ENCODE data around the gene DDIT4.
A peak's percentile ranks its signal among the peaks of the same experiment; 100 is the strongest.

The DDIT4 gene

GRCh38 chr10:72250666-72251065 lies 23.1 kb upstream of the DDIT4 start:
- DNase-seq, result no peak

GRCh38 chr10:72251635-72252034 lies 22.1 kb upstream of the DDIT4 start:
- no peak for DNase-seq

GRCh38 chr10:72252972-72253371 lies 20.8 kb upstream of the DDIT4 start:
- no peak for DNase-seq

GRCh38 chr10:72253578-72253977 lies 20.1 kb upstream of the DDIT4 start:
- DNase-seq, result no peak

GRCh38 chr10:72254813-72255568 lies 18.7 kb upstream of the DDIT4 start:
- DNase-seq, result peak; percentile 53

- DNase-seq, result no peak
Observed at GRCh38 chr10:72255977-72256729, 17.6 kb upstream of the DDIT4 start.

GRCh38 chr10:72257051-72257892 lies 16.5 kb upstream of the DDIT4 start:
- DNase-seq, result no peak

- no peak for DNase-seq
Observed at GRCh38 chr10:72258617-72259016, 15.1 kb upstream of the DDIT4 start.

- no peak for DNase-seq
Observed at GRCh38 chr10:72259491-72260238, 14.1 kb upstream of the DDIT4 start.

- DNase-seq, result peak; percentile 44
Observed at GRCh38 chr10:72260239-72260975, 13.3 kb upstream of the DDIT4 start.

GRCh38 chr10:72260976-72261783 lies 12.5 kb upstream of the DDIT4 start:
- no peak for DNase-seq

- DNase-seq, result no peak
Observed at GRCh38 chr10:72261784-72262404, 11.8 kb upstream of the DDIT4 start.

GRCh38 chr10:72263613-72264241 lies 10.0 kb upstream of the DDIT4 start:
- DNase-seq, result peak; percentile 90

GRCh38 chr10:72264536-72264935 lies 9.2 kb upstream of the DDIT4 start:
- DNase-seq, result no peak

- DNase-seq, result no peak
Observed at GRCh38 chr10:72265508-72265907, 8.2 kb upstream of the DDIT4 start.

GRCh38 chr10:72265990-72266865 lies 7.5 kb upstream of the DDIT4 start:
- DNase-seq, result no peak

- DNase-seq, result no peak
Observed at GRCh38 chr10:72267381-72267780, 6.3 kb upstream of the DDIT4 start.

GRCh38 chr10:72267819-72268399 lies 5.8 kb upstream of the DDIT4 start:
- no peak for DNase-seq

Data from NCI-H345 (cell line).